ENCODE data around the gene NUCB2. TPM values are rescaled to one million over a fixed set of nuclear protein-coding genes. Genes with fewer than 3 reads are reported as not detected.
"Not testable (repeated sequence)": the region's sequence is repeated elsewhere in the genome, so short reads cannot be mapped to it uniquely, and the experiment has no call there.

Gene NUCB2
- polyA plus RNA-seq, 3 donors: 59.6 to 75.0 (median 74.2) TPM

- no peak for DNase-seq
These were observed 12.8 kb upstream of the NUCB2 start for GRCh38 chr11:17263769-17264168.

- no peak for DNase-seq
These were observed 9.8 kb upstream of the NUCB2 start for GRCh38 chr11:17266781-17267180.

- no peak for DNase-seq
These were observed 9.0 kb upstream of the NUCB2 start for GRCh38 chr11:17267576-17267975.

- DNase-seq: not testable (repeated sequence)
These were observed 8.0 kb upstream of the NUCB2 start for GRCh38 chr11:17268500-17268899.

GRCh38 chr11:17268902-17269301 is 7.6 kb upstream of the NUCB2 start:
- no peak for DNase-seq

- DNase-seq: peak; percentile 22
These were observed 3.7 kb upstream of the NUCB2 start for GRCh38 chr11:17272801-17273200.

- peak; percentile 30 for DNase-seq
These were observed 3.3 kb upstream of the NUCB2 start for GRCh38 chr11:17273211-17273610.

GRCh38 chr11:17273668-17274282 is 2.8 kb upstream of the NUCB2 start:
- DNase-seq: peak; percentile 14

- DNase-seq: no peak
These were observed 921 bp upstream of the NUCB2 start for GRCh38 chr11:17275400-17276235.

- peak; percentile 19 for DNase-seq
These were observed 565 bp downstream of the NUCB2 start for GRCh38 chr11:17277024-17277584.

- no peak for DNase-seq
These were observed 4.1 kb downstream of the NUCB2 start for GRCh38 chr11:17280494-17281127.

- no peak for DNase-seq
These were observed 9.8 kb downstream of the NUCB2 start for GRCh38 chr11:17286332-17286731.

GRCh38 chr11:17287058-17287457 is 10.5 kb downstream of the NUCB2 start:
- DNase-seq: no peak

- no peak for DNase-seq
These were observed 15.2 kb downstream of the NUCB2 start for GRCh38 chr11:17291710-17292109.

GRCh38 chr11:17293311-17293710 is 16.8 kb downstream of the NUCB2 start:
- no peak for DNase-seq

GRCh38 chr11:17294033-17294432 is 17.5 kb downstream of the NUCB2 start:
- no peak for DNase-seq

GRCh38 chr11:17296852-17297559 is 20.5 kb downstream of the NUCB2 start:
- DNase-seq: no peak

GRCh38 chr11:17298302-17298701 is 21.8 kb downstream of the NUCB2 start:
- no peak for DNase-seq

GRCh38 chr11:17300372-17300771 is 23.8 kb downstream of the NUCB2 start:
- DNase-seq: no peak

GRCh38 chr11:17313349-17314231 is 37.1 kb downstream of the NUCB2 start:
- DNase-seq: no peak

- peak; percentile 17 for DNase-seq
These were observed 37.7 kb downstream of the NUCB2 start for GRCh38 chr11:17314232-17314547.

All from renal pelvis (tissue), 4 donors.